GM12891 (cell line): Measurements from ENCODE around the gene SMYD4.

Source experiments
- PAX5 ChIP-seq: IDR thresholded peaks from 2 replicates; pipeline ENCODE4 v1.6.1; 2011; ENCODE audit warnings: low read length, moderate library complexity, mild to moderate bottlenecking; ENCODE audit not compliant: insufficient read depth, severe bottlenecking
- POLR2A ChIP-seq: IDR thresholded peaks from 2 replicates; pipeline ENCODE4 v1.6.1; 2011; ENCODE audit warnings: low read depth, low read length, control low read depth
- POLR2AphosphoS5 ChIP-seq: IDR thresholded peaks from 2 replicates; pipeline ENCODE4 v1.6.1; 2011; ENCODE audit warnings: low read depth, low read length, control low read depth
- SPI1 ChIP-seq: IDR thresholded peaks from 2 replicates; pipeline ENCODE4 v1.6.1; 2011; ENCODE audit warnings: low read depth, low read length, control low read depth
- TAF1 ChIP-seq: IDR thresholded peaks from 2 replicates; pipeline ENCODE4 v1.6.1; 2011; ENCODE audit warnings: low read depth, low read length, control low read depth

- TF ChIP-seq POLR2A, result no peak
- TF ChIP-seq SPI1, result no peak
- no peak for TF ChIP-seq TAF1
- no peak for TF ChIP-seq POLR2AphosphoS5
- TF ChIP-seq PAX5, result no peak
Measured at GRCh38 chr17:1789936-1790335, 39.8 kb downstream of the SMYD4 start.
